Activated CD8-positive, alpha-beta T cell treated with anti-CD3 and anti-CD28 coated beads for 36 hours (primary cell): ENCODE data around the gene MANEA. TPM values are rescaled to one million over a fixed set of nuclear protein-coding genes. Genes with fewer than 3 reads are reported as not detected.

ENCODE experiments used
- ATAC-seq: fragments of 200-7000 bp; cut with Tn5 transposase; one replicate; pipeline ENCODE4 v1.10.0; 2021; ENCODE audit warnings: mild to moderate bottlenecking, moderate library complexity
- CTCF ChIA-PET: fragments of 350-600 bp; sonication (Branson Sonifier 250); formaldehyde crosslinking; loops from one replicate; lab custom pipeline; 2021; ENCODE audit warnings: antibody characterized with exemption; lab: Charles Lee
- POLR2A ChIA-PET: fragments of 350-600 bp; sonication (Branson Sonifier 250); formaldehyde crosslinking; loops from one replicate; lab custom pipeline; 2021; ENCODE audit warnings: antibody characterized with exemption; lab: Charles Lee
- DNase-seq: peaks from one replicate; pipeline ENCODE4 v3.0.0-alpha.2; 2020
- H3K27ac Mint-ChIP-seq: one replicate; pipeline ENCODE4 v1.8.0; 2021; ENCODE audit warnings: mild to moderate bottlenecking, mixed read lengths
- H3K27me3 Mint-ChIP-seq: one replicate; pipeline ENCODE4 v1.8.0; 2021; ENCODE audit warnings: mixed read lengths
- H3K36me3 Mint-ChIP-seq: one replicate; pipeline ENCODE4 v1.8.0; 2021; ENCODE audit warnings: low read depth, mixed read lengths
- H3K4me1 Mint-ChIP-seq: one replicate; pipeline ENCODE4 v1.8.0; 2021; ENCODE audit warnings: low read depth, mixed read lengths
- H3K4me3 Mint-ChIP-seq: one replicate; pipeline ENCODE4 v1.8.0; 2021; ENCODE audit warnings: mild to moderate bottlenecking, moderate library complexity, mixed read lengths
- H3K9me3 Mint-ChIP-seq: one replicate; pipeline ENCODE4 v1.8.0; 2021; ENCODE audit warnings: mixed read lengths
- CTCF ChIP-seq: fragments of 200-600 bp; IDR thresholded peaks from one replicate; pipeline ENCODE4 v1.8.0; 2022; ENCODE audit warnings: antibody characterized with exemption, mild to moderate bottlenecking
- intact Hi-C: fragments of 100-400 bp; cut with micrococcal nuclease; formaldehyde crosslinking; loops from one replicate; pipeline ENCODE4 v1.10.0; 2022
- total RNA-seq, 2 experiments: library from RNA; stranded (reverse); gene quantifications; one replicate each; pipeline ENCODE4 v1.2.3, GENCODE V29; 2021

The MANEA gene
- total RNA-seq, 2 experiments from 2014 or later: 15.6 to 16.1 TPM

- ChIA-PET POLR2A (no interaction called here), CTCF (no interaction called here)
- DNase-seq: no peak
- no peak for TF ChIP-seq CTCF
- intact Hi-C loops: no loop called here
- Mint-ChIP-seq H3K4me3 (no peak overlapping the region), H3K9me3 (peaks cover 5% of the 10 kb centered on the region), H3K27ac (no peak overlapping the region), H3K27me3 (no peaks in the 10 kb centered on the region), H3K36me3 (peaks cover 20% of the 10 kb centered on the region), H3K4me1 (peaks cover 15% of the 10 kb centered on the region)
- no peak for ATAC-seq
Observed at GRCh38 chr6:95593025-95593424, 15.7 kb downstream of the MANEA start.

DNA sequence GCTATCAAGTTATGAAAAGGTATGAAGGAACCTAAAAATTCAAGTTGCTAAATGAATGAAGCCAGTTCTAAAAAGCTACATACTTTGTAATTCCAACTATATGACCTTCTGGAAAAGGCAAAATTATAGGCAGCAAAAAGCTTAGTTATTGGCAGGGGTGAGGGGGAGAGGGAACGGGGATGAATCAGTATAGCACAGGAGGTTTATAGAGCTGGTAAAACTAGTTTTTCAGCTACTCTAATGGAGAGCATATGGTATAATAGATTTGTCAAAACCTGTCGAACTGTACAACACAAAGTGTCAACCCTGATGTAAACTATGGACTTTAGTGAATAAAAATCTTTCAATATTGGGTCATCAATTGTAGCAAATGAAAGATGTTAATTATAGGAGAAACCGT lies 18.7 kb downstream of the MANEA start:
- H3K27ac Mint-ChIP-seq: no peak overlapping the region
- no peak overlapping the region for H3K4me3 Mint-ChIP-seq
- no peak for ATAC-seq
- H3K9me3 Mint-ChIP-seq: peaks cover 5% of the 10 kb centered on the region
- no peak for TF ChIP-seq CTCF
- peaks cover 24% of the 10 kb centered on the region for H3K36me3 Mint-ChIP-seq
- intact Hi-C loops: no loop called here
- no peaks in the 10 kb centered on the region for H3K27me3 Mint-ChIP-seq
- ChIA-PET POLR2A (no interaction called here), CTCF (no interaction called here)
- peaks cover 9% of the 10 kb centered on the region for H3K4me1 Mint-ChIP-seq
- DNase-seq: no peak

DNA sequence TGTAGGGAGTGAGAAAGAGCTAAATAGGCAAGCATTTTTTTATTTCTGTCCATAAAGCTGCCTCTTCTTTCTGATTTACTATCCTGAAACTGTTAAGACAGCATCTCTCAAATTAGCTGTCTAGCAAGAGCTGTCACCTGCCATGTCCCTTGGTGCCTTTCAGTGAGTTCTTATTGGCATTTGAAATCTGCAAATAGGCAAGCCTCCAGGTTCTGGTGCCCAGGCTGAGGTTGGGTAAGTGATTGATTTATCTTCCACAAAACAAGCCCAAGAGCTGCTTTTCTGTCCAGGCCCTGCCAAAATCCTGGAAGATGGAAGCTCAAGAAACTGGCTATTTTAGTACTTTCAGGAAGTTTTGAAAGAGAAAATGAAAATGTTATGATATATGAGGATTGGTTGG lies 22.4 kb downstream of the MANEA start:
- H3K36me3 Mint-ChIP-seq: peaks cover 23% of the 10 kb centered on the region
- no peaks in the 10 kb centered on the region for H3K9me3 Mint-ChIP-seq
- POLR2A ChIA-PET: no interaction called here
- CTCF ChIA-PET: no interaction called here
- H3K4me3 Mint-ChIP-seq: no peak overlapping the region
- no peaks in the 10 kb centered on the region for H3K4me1 Mint-ChIP-seq
- no peak for TF ChIP-seq CTCF
- ATAC-seq: no peak
- no peak overlapping the region for H3K27ac Mint-ChIP-seq
- H3K27me3 Mint-ChIP-seq: no peaks in the 10 kb centered on the region
- DNase-seq: no peak
- intact Hi-C loops: no loop called here

GRCh38 chr6:95601133-95601532 lies 23.8 kb downstream of the MANEA start:
- no peaks in the 10 kb centered on the region for H3K9me3 Mint-ChIP-seq
- intact Hi-C loops: no loop called here
- TF ChIP-seq CTCF: no peak
- no peaks in the 10 kb centered on the region for H3K27me3 Mint-ChIP-seq
- ChIA-PET CTCF (no interaction called here), POLR2A (no interaction called here)
- H3K36me3 Mint-ChIP-seq: peaks cover 20% of the 10 kb centered on the region
- DNase-seq (no peak), ATAC-seq (no peak)
- no peaks in the 10 kb centered on the region for H3K4me1 Mint-ChIP-seq
- H3K27ac Mint-ChIP-seq: no peak overlapping the region
- no peak overlapping the region for H3K4me3 Mint-ChIP-seq

GRCh38 chr6:95614094-95614493 lies 36.8 kb downstream of the MANEA start:
- TF ChIP-seq CTCF: no peak

More at GRCh38 chr6:95614094-95614493, 36.8 kb downstream of the MANEA start:
- no peaks in the 10 kb centered on the region for H3K4me1 Mint-ChIP-seq
- no peak overlapping the region for H3K4me3 Mint-ChIP-seq
- DNase-seq: no peak
- H3K27me3 Mint-ChIP-seq: peaks cover 1% of the 10 kb centered on the region
- no peaks in the 10 kb centered on the region for H3K9me3 Mint-ChIP-seq
- POLR2A ChIA-PET: no interaction called here
- CTCF ChIA-PET: no interaction called here
- H3K27ac Mint-ChIP-seq: no peak overlapping the region
- no peaks in the 10 kb centered on the region for H3K36me3 Mint-ChIP-seq
- no peak for ATAC-seq
- intact Hi-C loops: no loop called here
